Caco-2 (cell line): ENCODE data around the gene ETV6. TPM values are rescaled to one million over a fixed set of nuclear protein-coding genes. Genes with fewer than 3 reads are reported as not detected.

Experiments used
- BruUV-seq: library from RNA; stranded (reverse); fragments of 400-500 nt; replicated peaks from 2 replicates; lab custom pipeline; 2021; lab: Mats Ljungman, UMichigan
- CTCF ChIA-PET: fragments of 300-600 bp; sonication (Branson Sonifier 250); formaldehyde crosslinking; loops from one replicate; lab custom pipeline; 2022; ENCODE audit warnings: antibody characterized with exemption; lab: Charles Lee
- POLR2A ChIA-PET: fragments of 300-600 bp; sonication (Branson Sonifier 250); formaldehyde crosslinking; loops from one replicate; lab custom pipeline; 2022; ENCODE audit warnings: antibody characterized with exemption; lab: Charles Lee
- DNase-seq, 2 experiments: peaks; one replicate each; pipeline versions ENCODE4 v3.0.0 to v3.0.0-alpha.2; 2020 to 2022
- H3K27me3 ChIP-seq: replicated peaks from 2 replicates; pipeline ENCODE4 v1.6.0; 2011; ENCODE audit warnings: low read length; ENCODE audit not compliant: control insufficient read depth, insufficient read depth
- H3K36me3 ChIP-seq: 2 replicates; pipeline ENCODE4 v1.5.1; 2011; ENCODE audit warnings: low read length; ENCODE audit not compliant: control insufficient read depth, insufficient read depth
- H3K4me1 ChIP-seq: fragments of 250-450 bp; sonication (Bioruptor Pico); 2 replicates; pipeline ENCODE4 v1.5.1; 2020; ENCODE audit warnings: mild to moderate bottlenecking
- H3K4me3 ChIP-seq: 2 replicates; pipeline ENCODE4 v1.5.1; 2011; ENCODE audit warnings: low read depth, mild to moderate bottlenecking, control low read depth, low read length
- H3K9me3 ChIP-seq: fragments of 250-450 bp; sonication (Bioruptor Pico); 2 replicates; pipeline ENCODE4 v1.5.1; 2020; ENCODE audit warnings: mild to moderate bottlenecking, moderate library complexity
- H3K27ac Mint-ChIP-seq: one replicate; pipeline ENCODE4 v1.8.0; 2022; ENCODE audit warnings: mixed read lengths; ENCODE audit not compliant: unreplicated experiment
- H3K27me3 Mint-ChIP-seq: one replicate; pipeline ENCODE4 v1.8.0; 2022; ENCODE audit warnings: mixed read lengths; ENCODE audit not compliant: insufficient read depth, unreplicated experiment
- H3K36me3 Mint-ChIP-seq: one replicate; pipeline ENCODE4 v1.8.0; 2022; ENCODE audit warnings: mild to moderate bottlenecking, mixed read lengths; ENCODE audit not compliant: insufficient read depth, unreplicated experiment
- H3K4me1 Mint-ChIP-seq: one replicate; pipeline ENCODE4 v1.8.0; 2022; ENCODE audit warnings: low read depth, mixed read lengths; ENCODE audit not compliant: unreplicated experiment
- H3K4me3 Mint-ChIP-seq: one replicate; pipeline ENCODE4 v1.8.0; 2022; ENCODE audit warnings: mild to moderate bottlenecking, moderate library complexity, mixed read lengths; ENCODE audit not compliant: unreplicated experiment
- H3K9me3 Mint-ChIP-seq: one replicate; pipeline ENCODE4 v1.8.0; 2022; ENCODE audit warnings: mixed read lengths; ENCODE audit not compliant: unreplicated experiment
- CTCF ChIP-seq, 2 experiments: fragments of 200-600 bp in 1 of 2; IDR thresholded peaks; 1 replicate in 1 of 2; 2 replicates in 1 of 2; pipeline versions ENCODE4 v1.5.1 to v1.8.0; 2011 to 2022; ENCODE audit warnings: antibody characterized with exemption in 1 of 2, control low read depth in 1 of 2, inconsistent platforms in 1 of 2, low read depth in 1 of 2, low read length in 1 of 2, mild to moderate bottlenecking in 1 of 2, moderate library complexity in 1 of 2; ENCODE audit not compliant: insufficient read depth in 1 of 2, severe bottlenecking in 1 of 2, unreplicated experiment in 1 of 2
- intact Hi-C: fragments of 100-400 bp; cut with micrococcal nuclease; formaldehyde crosslinking; loops from one replicate; pipeline ENCODE4 v1.10.0; 2022; ENCODE audit not compliant: unreplicated experiment
- total RNA-seq: library from RNA; stranded (reverse); gene quantifications from 2 replicates; pipeline ENCODE4 v1.2.3, GENCODE V29; 2022

Gene ETV6
- total RNA-seq, 1 experiment from 2014 or later: 15.6 TPM

DNA sequence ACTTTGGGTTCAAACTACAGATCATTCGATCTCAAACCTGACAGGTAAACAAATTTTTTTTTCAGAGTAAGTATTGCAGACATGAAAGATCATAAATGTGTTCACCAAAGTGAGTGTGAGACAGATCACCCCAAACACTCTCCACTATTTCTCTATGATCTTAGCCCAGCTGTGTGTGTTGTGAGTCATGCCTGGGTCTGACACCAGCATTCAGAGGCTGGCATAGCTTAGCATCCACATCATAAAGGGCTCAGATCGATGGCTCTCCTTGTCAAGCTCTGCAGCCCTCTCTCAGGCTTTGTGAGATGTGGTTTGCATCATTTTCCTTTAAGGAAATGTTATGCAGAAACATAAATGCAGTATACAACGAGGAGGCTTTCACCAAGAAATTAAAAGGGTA is 164.9 kb downstream of the ETV6 start:
- no peaks in the 10 kb centered on the region for H3K9me3 Mint-ChIP-seq
- H3K4me3 Mint-ChIP-seq: no peak overlapping the region
- intact Hi-C loops: no loop called here
- Histone ChIP-seq H3K4me3 (no peak overlapping the region), H3K27me3 (no peaks in the 10 kb centered on the region), H3K9me3 (no peaks in the 10 kb centered on the region), H3K36me3 (no peaks in the 10 kb centered on the region), H3K4me1 (peaks cover 4% of the 10 kb centered on the region)
- no peak for DNase-seq
- no peaks in the 10 kb centered on the region for H3K27me3 Mint-ChIP-seq
- H3K4me1 Mint-ChIP-seq: peaks cover 13% of the 10 kb centered on the region
- CTCF ChIA-PET: no interaction called here
- POLR2A ChIA-PET: no interaction called here
- H3K36me3 Mint-ChIP-seq: no peaks in the 10 kb centered on the region
- TF ChIP-seq CTCF (IDR thresholded peaks at IDR 0.05; ENCODE audit: insufficient read depth in 1 of 2, low read depth in 1 of 2, low read length in 1 of 2, severe bottlenecking in 1 of 2, unreplicated experiment in 1 of 2): no peak
- no peak overlapping the region for H3K27ac Mint-ChIP-seq
- no TSS peak for BruUV-seq

DNA sequence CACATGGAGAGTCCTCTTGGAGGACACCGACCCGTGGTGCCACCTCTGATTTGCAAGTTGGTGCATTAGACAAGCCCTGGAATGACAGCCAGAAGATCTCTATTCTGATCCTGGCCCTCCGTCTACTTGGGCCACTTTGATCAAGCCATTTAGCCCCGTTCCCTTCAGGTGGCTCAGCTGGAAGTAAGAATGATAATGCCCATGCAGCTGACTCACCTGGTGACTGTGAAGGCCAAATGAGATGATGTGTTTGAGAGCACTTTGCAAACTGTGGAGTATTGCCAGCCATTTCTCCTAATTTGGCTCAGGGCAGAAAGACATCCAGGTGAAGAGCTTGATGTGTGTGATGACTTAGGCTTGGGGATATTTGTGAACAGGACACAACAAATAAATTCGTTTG is 165.9 kb downstream of the ETV6 start:
- Mint-ChIP-seq H3K36me3 (no peaks in the 10 kb centered on the region), H3K27me3 (no peaks in the 10 kb centered on the region), H3K9me3 (no peaks in the 10 kb centered on the region), H3K27ac (no peak overlapping the region), H3K4me3 (no peak overlapping the region), H3K4me1 (peaks cover 13% of the 10 kb centered on the region)
- Histone ChIP-seq H3K9me3 (no peaks in the 10 kb centered on the region), H3K27me3 (no peaks in the 10 kb centered on the region), H3K4me3 (no peak overlapping the region), H3K4me1 (peaks cover 4% of the 10 kb centered on the region), H3K36me3 (no peaks in the 10 kb centered on the region)
- no peak for DNase-seq
- ChIA-PET CTCF (no interaction called here), POLR2A (no interaction called here)
- intact Hi-C loops: no loop called here
- no TSS peak for BruUV-seq
- TF ChIP-seq CTCF (IDR thresholded peaks at IDR 0.05; ENCODE audit: insufficient read depth in 1 of 2, low read depth in 1 of 2, low read length in 1 of 2, severe bottlenecking in 1 of 2, unreplicated experiment in 1 of 2): no peak

- DNase-seq: no peak
- H3K27me3 Mint-ChIP-seq: no peaks in the 10 kb centered on the region
- H3K4me1 Mint-ChIP-seq: no peaks in the 10 kb centered on the region
- H3K27ac Mint-ChIP-seq: no peak overlapping the region
- no peaks in the 10 kb centered on the region for H3K36me3 ChIP-seq
- CTCF ChIA-PET: no interaction called here
- H3K4me3 Mint-ChIP-seq: no peak overlapping the region
- no peaks in the 10 kb centered on the region for H3K27me3 ChIP-seq
- no peaks in the 10 kb centered on the region for H3K4me1 ChIP-seq
- no peak overlapping the region for H3K4me3 ChIP-seq
- no TSS peak for BruUV-seq
- POLR2A ChIA-PET: no interaction called here
- TF ChIP-seq CTCF (IDR thresholded peaks at IDR 0.05; ENCODE audit: insufficient read depth in 1 of 2, low read depth in 1 of 2, low read length in 1 of 2, severe bottlenecking in 1 of 2, unreplicated experiment in 1 of 2): no peak
- no peaks in the 10 kb centered on the region for H3K9me3 ChIP-seq
- intact Hi-C loops: no loop called here
- H3K36me3 Mint-ChIP-seq: no peaks in the 10 kb centered on the region
- no peaks in the 10 kb centered on the region for H3K9me3 Mint-ChIP-seq
Measured at GRCh38 chr12:11819643-11820042, 170.2 kb downstream of the ETV6 start.
